Inferior parietal cortex (tissue), 1 donor: ENCODE results near the gene KLHL25.
"Not testable (repeated sequence)": the region's sequence is repeated elsewhere in the genome, so short reads cannot be mapped to it uniquely, and the experiment has no call there.

ENCODE experiments used
- DNase-seq: peaks from one replicate; pipeline ENCODE4 v3.0.0-alpha.2; 2016; ENCODE audit errors: extremely low spot score

The KLHL25 gene, protein sequence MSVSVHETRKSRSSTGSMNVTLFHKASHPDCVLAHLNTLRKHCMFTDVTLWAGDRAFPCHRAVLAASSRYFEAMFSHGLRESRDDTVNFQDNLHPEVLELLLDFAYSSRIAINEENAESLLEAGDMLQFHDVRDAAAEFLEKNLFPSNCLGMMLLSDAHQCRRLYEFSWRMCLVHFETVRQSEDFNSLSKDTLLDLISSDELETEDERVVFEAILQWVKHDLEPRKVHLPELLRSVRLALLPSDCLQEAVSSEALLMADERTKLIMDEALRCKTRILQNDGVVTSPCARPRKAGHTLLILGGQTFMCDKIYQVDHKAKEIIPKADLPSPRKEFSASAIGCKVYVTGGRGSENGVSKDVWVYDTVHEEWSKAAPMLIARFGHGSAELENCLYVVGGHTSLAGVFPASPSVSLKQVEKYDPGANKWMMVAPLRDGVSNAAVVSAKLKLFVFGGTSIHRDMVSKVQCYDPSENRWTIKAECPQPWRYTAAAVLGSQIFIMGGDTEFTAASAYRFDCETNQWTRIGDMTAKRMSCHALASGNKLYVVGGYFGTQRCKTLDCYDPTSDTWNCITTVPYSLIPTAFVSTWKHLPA

GRCh38 chr15:85794598-85795336 lies at the start of gene KLHL25:
Gene KLHL25 (minus strand): TSS chr15:85794925. CDS start chr15:85769810, 25,115 bp downstream.
- peak; percentile 92 for DNase-seq

GRCh38 chr15:85840802-85841152 lies 46.1 kb upstream of the KLHL25 start:
- no peak for DNase-seq

GRCh38 chr15:85840079-85840801 lies 45.5 kb upstream of the KLHL25 start:
- DNase-seq = peak; percentile 77

DNA sequence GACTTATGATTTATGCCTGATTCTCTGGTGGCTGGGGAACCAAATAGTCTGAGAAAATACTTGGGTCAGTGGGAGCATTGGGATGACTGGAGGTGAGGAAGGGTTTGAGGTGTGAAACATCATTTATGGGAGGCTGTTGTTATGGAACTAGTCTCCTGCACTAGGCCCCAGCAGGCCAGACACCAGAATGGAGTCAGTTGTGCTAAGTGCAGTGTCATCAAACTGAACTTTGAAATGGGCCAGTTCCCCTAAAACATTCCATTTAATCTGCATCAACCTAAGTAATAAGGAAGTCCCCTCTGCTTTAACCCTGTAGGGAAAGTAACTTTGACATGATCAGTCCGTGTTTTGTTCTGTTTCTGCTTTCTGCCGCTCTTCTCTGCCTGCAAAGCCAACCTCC lies 44.9 kb upstream of the KLHL25 start:
- no peak for DNase-seq

GRCh38 chr15:85838655-85839054 lies 43.9 kb upstream of the KLHL25 start:
- no peak for DNase-seq

DNA sequence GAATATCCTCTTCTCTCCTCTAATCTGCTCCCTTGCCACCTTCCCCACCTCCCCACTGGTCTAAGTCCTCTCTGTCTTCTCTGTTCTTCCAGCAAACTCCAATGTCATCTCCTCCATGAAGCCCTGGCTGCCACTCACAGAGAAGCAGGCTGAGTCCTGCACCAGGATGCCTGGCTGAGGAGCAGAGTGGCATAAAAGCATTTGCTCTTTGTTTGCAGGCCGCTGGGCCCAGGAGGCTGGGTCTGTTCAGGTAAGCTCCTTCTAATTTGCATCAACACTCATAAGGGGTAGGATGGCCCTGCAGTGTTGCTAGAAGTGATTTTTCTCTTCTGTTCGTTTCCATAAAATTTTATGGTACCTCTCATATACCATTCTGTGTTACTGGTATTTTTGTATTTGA lies 43.2 kb upstream of the KLHL25 start:
- no peak for DNase-seq

DNA sequence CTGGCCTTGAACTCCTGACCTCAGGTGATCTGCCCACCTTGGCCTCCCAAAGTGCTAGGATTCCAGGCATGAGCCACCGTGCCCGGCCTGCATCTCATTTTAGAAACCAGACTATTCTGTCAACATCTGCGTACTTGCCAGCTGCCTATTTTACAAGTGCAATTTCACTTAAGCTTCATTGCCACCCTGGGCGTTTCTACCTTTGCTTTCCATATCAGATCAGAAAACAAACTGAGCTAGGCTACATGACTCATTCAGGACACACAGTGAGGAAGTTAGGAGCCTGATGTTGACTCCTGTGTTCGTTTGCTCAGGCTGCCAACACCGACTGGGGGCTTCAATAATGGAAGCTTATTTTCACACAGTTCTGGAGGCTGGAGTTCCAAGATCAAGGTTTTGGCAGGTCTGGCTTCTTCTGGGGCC lies 42.3 kb upstream of the KLHL25 start:
- DNase-seq = no peak

- no peak for DNase-seq
These were observed 39.9 kb upstream of the KLHL25 start for GRCh38 chr15:85834651-85835050.

DNA sequence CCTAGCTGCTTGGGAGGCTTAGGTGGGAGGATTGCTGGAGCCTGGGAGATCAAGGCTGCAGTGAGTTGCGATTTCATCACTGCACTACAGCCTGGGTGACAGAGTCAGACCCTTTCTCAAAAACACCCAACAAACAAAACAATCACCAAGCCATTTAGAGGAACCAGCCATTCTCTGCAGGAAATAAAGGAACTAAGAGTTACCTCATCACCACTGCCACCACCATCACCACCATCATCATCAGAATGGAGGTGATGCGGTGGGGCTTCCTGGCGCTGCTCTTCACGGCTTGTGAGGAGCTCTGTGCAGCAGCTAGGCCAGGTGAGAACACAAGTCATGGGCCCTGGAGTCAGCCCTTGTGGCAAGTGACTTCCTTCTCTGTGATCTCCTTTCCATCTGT lies 37.7 kb upstream of the KLHL25 start:
- DNase-seq = no peak

DNA sequence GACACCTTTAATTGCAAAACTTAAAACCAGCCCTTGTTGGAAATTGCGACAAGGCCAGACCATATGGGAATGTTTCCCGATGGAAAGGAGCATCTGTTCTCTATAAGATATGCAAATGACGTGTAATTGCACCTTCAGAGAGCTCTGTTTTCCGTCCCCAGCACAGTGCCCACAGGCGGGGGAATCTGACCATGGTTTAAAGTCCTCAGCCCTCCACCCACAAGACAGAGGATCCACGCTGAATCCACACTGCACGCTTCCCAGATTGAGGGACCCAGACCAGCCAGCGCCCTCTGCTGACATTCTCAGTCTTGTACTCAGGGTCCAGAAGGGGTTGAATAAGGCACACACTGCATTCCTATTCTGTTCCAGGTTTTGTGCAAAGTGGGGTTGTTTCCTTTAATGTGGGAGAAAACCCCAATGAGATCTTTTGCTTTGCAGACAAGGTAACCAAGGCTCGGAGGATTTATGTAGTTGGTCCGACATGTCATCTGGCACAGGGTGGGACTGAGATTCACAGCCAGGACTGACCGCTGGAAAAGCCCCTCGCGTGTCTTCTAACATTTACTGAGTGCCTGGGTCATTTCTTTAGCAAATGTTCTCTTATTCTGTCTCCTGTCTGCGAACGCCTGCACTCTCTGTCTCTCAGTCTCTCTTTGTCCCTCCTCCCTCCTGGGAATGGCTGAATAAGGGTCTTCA lies 36.8 kb upstream of the KLHL25 start:
- peak; percentile 73 for DNase-seq

GRCh38 chr15:85829754-85830153 lies 35.0 kb upstream of the KLHL25 start:
- DNase-seq = not testable (repeated sequence)

- DNase-seq = no peak
These were observed 34.1 kb upstream of the KLHL25 start for GRCh38 chr15:85828874-85829273.

DNA sequence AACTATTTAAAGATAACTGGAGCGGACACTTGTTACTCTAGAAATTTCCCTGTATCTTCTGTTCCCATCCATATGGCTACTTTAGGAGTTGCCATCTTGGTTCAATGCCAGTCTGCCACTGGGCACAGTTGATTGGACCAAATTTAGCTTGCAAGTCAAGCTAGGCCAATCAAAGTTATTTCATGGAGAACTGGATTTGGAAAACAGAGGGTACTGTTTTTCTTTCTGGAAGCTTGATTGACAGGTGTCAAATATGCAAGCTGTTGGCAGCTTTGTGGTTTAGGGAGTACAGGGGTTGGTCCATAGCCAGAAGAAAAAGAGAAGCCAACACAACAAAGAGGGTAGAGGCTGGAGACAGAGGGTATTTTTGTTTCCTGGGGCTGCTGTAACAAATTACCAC lies 33.4 kb upstream of the KLHL25 start:
- DNase-seq = no peak

- DNase-seq = no peak
These were observed 32.2 kb upstream of the KLHL25 start for GRCh38 chr15:85826756-85827515.

GRCh38 chr15:85825719-85826118 lies 31.0 kb upstream of the KLHL25 start:
- DNase-seq = no peak

- no peak for DNase-seq
These were observed 30.4 kb upstream of the KLHL25 start for GRCh38 chr15:85825118-85825517.

GRCh38 chr15:85821545-85821944 lies 26.8 kb upstream of the KLHL25 start:
- DNase-seq = no peak

- DNase-seq = no peak
These were observed 25.2 kb upstream of the KLHL25 start for GRCh38 chr15:85819938-85820337.

- DNase-seq = no peak
These were observed 18.5 kb upstream of the KLHL25 start for GRCh38 chr15:85813234-85813633.

- no peak for DNase-seq
These were observed 15.3 kb upstream of the KLHL25 start for GRCh38 chr15:85810075-85810474.

DNA sequence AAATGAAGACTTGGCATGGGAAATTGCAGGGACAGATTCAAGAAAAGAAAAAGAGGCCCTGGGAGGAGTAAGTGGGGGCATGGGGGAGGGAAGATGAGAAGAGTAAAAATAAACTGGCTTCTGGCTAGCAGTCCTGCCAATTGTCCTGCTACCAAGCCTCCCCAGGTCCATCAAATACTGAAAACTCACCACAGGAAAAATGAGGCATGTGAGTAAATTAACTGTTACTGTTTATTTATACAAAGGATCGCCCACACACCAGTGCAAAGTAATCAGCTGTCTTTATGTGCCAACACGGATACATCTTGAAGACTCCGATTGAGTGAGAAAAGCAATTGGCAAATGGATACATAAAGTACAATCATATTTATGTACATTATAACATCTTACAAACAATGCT lies 10.7 kb upstream of the KLHL25 start:
- DNase-seq = no peak
